ENCODE data around the gene PRSS36.
"Not testable (repeated sequence)": the region's sequence is repeated elsewhere in the genome, so short reads cannot be mapped to it uniquely, and the experiment has no call there.

The PRSS36 gene

GRCh38 chr16:31138621-31139578 is 11.0 kb downstream of the PRSS36 start:
- H3K4me2 ChIP-seq (ENCODE audit: low read depth, low read length, poor library complexity, severe bottlenecking): no peak overlapping the region

GRCh38 chr16:31136822-31137499 is 12.9 kb downstream of the PRSS36 start:
- not testable (repeated sequence) for H4K20me1 ChIP-seq (ENCODE audit: low read depth, low read length); H3K9ac ChIP-seq (ENCODE audit: low read length); H3K79me2 ChIP-seq (ENCODE audit: insufficient read depth, low read length); H3K4me3 ChIP-seq (ENCODE audit: insufficient read depth, low read length, poor library complexity, severe bottlenecking); H3K36me3 ChIP-seq (ENCODE audit: low read length); H3F3A ChIP-seq (ENCODE audit: insufficient read depth); H2AFZ ChIP-seq (ENCODE audit: low read depth, low read length, severe bottlenecking); H3K27me3 ChIP-seq (ENCODE audit: low read length); H3K27ac ChIP-seq (ENCODE audit: low read depth, low read length); H3K4me2 ChIP-seq (ENCODE audit: low read depth, low read length, poor library complexity, severe bottlenecking); H3K9me2 ChIP-seq (replicated peaks; ENCODE audit: insufficient read depth, low read length); H3K9me3 ChIP-seq (ENCODE audit: insufficient read depth, low read length)

More at GRCh38 chr16:31138621-31139578, 11.0 kb downstream of the PRSS36 start:
- Histone ChIP-seq H3K9me3 (ENCODE audit: insufficient read depth, low read length) (no peaks in the 10 kb centered on the region), H3K27me3 (ENCODE audit: low read length) (no peaks in the 10 kb centered on the region), H3K9me2 (replicated peaks; ENCODE audit: insufficient read depth, low read length) (no peaks in the 10 kb centered on the region), H3K4me3 (ENCODE audit: insufficient read depth, low read length, poor library complexity, severe bottlenecking) (no peak overlapping the region), H3K27ac (ENCODE audit: low read depth, low read length) (no peak overlapping the region), H3K36me3 (ENCODE audit: low read length) (no peaks in the 10 kb centered on the region), H3F3A (ENCODE audit: insufficient read depth) (no peaks in the 10 kb centered on the region), H4K20me1 (ENCODE audit: low read depth, low read length) (no peaks in the 10 kb centered on the region), H3K9ac (ENCODE audit: low read length) (no peak overlapping the region), H3K79me2 (ENCODE audit: insufficient read depth, low read length) (no peaks in the 10 kb centered on the region), H2AFZ (ENCODE audit: low read depth, low read length, severe bottlenecking) (no peak overlapping the region)
- no peak for TF ChIP-seq EZH2phosphoT487 (conservative IDR thresholded peaks at IDR 0.05; ENCODE audit: low read length)
- no peak for TF ChIP-seq CTCF (IDR thresholded peaks at IDR 0.05; ENCODE audit: insufficient read depth, low read length, poor library complexity, severe bottlenecking)

GRCh38 chr16:31136287-31136662 is 13.6 kb downstream of the PRSS36 start:
- no peaks in the 10 kb centered on the region for H4K20me1 ChIP-seq (ENCODE audit: low read depth, low read length)
- H3K9me3 ChIP-seq (ENCODE audit: insufficient read depth, low read length): no peaks in the 10 kb centered on the region
- H3F3A ChIP-seq (ENCODE audit: insufficient read depth): no peaks in the 10 kb centered on the region
- H3K79me2 ChIP-seq (ENCODE audit: insufficient read depth, low read length): no peaks in the 10 kb centered on the region
- H3K36me3 ChIP-seq (ENCODE audit: low read length): no peaks in the 10 kb centered on the region
- no peak overlapping the region for H2AFZ ChIP-seq (ENCODE audit: low read depth, low read length, severe bottlenecking)
- no peak overlapping the region for H3K27ac ChIP-seq (ENCODE audit: low read depth, low read length)
- no peaks in the 10 kb centered on the region for H3K9me2 ChIP-seq (replicated peaks; ENCODE audit: insufficient read depth, low read length)
- TF ChIP-seq EZH2phosphoT487 (conservative IDR thresholded peaks at IDR 0.05; ENCODE audit: low read length) (no peak), CTCF (IDR thresholded peaks at IDR 0.05; ENCODE audit: insufficient read depth, low read length, poor library complexity, severe bottlenecking) (no peak)
- H3K27me3 ChIP-seq (ENCODE audit: low read length): no peaks in the 10 kb centered on the region
- H3K4me3 ChIP-seq (ENCODE audit: insufficient read depth, low read length, poor library complexity, severe bottlenecking): no peak overlapping the region
- no peak overlapping the region for H3K9ac ChIP-seq (ENCODE audit: low read length)
- H3K4me2 ChIP-seq (ENCODE audit: low read depth, low read length, poor library complexity, severe bottlenecking): no peak overlapping the region
